ENCODE data around the gene ANO4. TPM values are rescaled to one million over a fixed set of nuclear protein-coding genes. Genes with fewer than 3 reads are reported as not detected.
"Not testable (repeated sequence)": the region's sequence is repeated elsewhere in the genome, so short reads cannot be mapped to it uniquely, and the experiment has no call there.

ANO4 gene
- total RNA-seq, 1 donor from 2014 or later: 0.13 TPM

- no peaks in the 10 kb centered on the region for H3K27me3 ChIP-seq (ENCODE audit: control insufficient read depth, insufficient read depth, low read length)
- DNase-seq (ENCODE audit: low read depth): no peak
- TF ChIP-seq, protein P1, sequence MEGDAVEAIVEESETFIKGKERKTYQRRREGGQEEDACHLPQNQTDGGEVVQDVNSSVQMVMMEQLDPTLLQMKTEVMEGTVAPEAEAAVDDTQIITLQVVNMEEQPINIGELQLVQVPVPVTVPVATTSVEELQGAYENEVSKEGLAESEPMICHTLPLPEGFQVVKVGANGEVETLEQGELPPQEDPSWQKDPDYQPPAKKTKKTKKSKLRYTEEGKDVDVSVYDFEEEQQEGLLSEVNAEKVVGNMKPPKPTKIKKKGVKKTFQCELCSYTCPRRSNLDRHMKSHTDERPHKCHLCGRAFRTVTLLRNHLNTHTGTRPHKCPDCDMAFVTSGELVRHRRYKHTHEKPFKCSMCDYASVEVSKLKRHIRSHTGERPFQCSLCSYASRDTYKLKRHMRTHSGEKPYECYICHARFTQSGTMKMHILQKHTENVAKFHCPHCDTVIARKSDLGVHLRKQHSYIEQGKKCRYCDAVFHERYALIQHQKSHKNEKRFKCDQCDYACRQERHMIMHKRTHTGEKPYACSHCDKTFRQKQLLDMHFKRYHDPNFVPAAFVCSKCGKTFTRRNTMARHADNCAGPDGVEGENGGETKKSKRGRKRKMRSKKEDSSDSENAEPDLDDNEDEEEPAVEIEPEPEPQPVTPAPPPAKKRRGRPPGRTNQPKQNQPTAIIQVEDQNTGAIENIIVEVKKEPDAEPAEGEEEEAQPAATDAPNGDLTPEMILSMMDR (IDR thresholded peaks at IDR 0.05; ENCODE audit: insufficient read depth, low read length, poor library complexity, severe bottlenecking): no peak
- H3K36me3 ChIP-seq (ENCODE audit: control insufficient read depth, insufficient read depth, low read length): no peaks in the 10 kb centered on the region
- H3K4me3 ChIP-seq (ENCODE audit: low read depth, low read length): no peak overlapping the region
Measured at GRCh38 chr12:101047652-101048051, 253.1 kb downstream of the ANO4 start.

DNA sequence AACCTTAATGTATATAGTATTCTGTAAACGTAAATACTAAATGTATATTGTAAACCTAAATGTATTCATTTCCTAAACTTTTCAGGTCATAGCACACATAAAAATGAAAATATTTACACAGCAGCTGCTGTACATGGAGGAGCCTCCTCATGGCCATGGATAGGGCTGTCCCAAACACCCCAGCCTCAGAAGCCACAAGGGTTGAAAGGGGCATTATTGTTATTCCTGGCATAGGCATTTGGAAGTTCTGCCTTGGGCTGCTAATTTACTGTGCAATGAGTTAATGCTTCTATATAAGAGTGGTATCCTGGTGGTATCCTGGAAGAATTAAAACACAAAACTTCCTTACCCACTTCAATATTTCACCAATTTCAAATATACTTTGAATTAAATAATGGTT lies 256.1 kb downstream of the ANO4 start:
- H3K4me3 ChIP-seq (ENCODE audit: low read depth, low read length): no peak overlapping the region
- no peaks in the 10 kb centered on the region for H3K36me3 ChIP-seq (ENCODE audit: control insufficient read depth, insufficient read depth, low read length)
- H3K27me3 ChIP-seq (ENCODE audit: control insufficient read depth, insufficient read depth, low read length): no peaks in the 10 kb centered on the region
- TF ChIP-seq, protein P1 (IDR thresholded peaks at IDR 0.05; ENCODE audit: insufficient read depth, low read length, poor library complexity, severe bottlenecking): no peak
- DNase-seq (ENCODE audit: low read depth): no peak

DNA sequence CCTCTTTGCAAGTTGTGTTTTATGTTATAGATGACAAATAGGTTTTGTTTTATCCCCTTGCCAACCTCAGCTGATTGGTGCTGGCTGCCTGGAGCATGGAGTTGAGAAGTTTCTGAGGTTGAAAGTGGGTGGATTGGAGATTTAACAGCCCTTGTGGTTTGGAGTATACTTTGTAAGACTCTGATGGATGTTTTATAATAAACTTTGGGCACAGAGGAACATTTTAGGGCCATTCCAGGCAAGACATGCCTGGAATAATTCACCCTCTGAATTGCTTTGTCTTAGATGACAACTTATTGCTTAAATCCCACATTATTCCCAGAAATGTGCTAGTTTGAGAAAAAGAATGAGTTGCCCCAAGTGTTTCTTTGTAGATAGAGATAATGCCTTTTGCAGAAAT lies 256.6 kb downstream of the ANO4 start:
- no peaks in the 10 kb centered on the region for H3K27me3 ChIP-seq (ENCODE audit: control insufficient read depth, insufficient read depth, low read length)
- H3K36me3 ChIP-seq (ENCODE audit: control insufficient read depth, insufficient read depth, low read length): no peaks in the 10 kb centered on the region
- TF ChIP-seq, protein P1 (IDR thresholded peaks at IDR 0.05; ENCODE audit: insufficient read depth, low read length, poor library complexity, severe bottlenecking): no peak
- no peak for DNase-seq (ENCODE audit: low read depth)
- H3K4me3 ChIP-seq (ENCODE audit: low read depth, low read length): no peak overlapping the region

DNA sequence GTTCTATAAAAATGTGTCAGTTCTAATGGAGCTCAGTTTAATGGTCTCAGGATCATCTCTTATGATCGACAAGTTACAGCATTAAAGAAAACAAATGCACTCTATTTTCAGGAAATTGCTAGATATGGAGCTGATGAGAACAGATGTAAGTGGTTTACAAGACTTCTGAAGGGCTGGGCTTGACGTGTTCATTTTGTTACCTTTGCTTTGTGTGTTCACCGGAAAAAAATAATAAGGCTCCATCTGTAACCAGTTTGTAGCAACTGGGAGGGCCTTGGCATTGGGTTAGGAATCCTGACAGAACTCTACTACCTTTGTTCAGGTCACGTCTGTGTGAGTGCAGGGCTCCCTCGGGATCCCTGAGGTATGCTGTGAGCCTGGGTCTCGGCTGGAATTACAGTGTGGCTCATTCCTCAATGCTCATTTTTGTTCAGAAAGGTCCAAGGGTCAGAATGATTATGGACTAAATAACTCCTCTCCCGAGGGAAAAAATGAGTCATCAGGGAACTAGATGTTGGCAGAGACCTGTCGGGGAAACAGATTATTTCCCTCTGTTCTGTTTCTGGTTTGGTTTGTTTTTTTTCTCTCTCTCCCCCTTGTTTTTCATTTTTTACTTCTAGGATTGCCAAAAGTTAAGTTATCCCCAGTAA lies 257.4 kb downstream of the ANO4 start:
- no peaks in the 10 kb centered on the region for H3K27me3 ChIP-seq (ENCODE audit: control insufficient read depth, insufficient read depth, low read length)
- TF ChIP-seq, protein P1 (IDR thresholded peaks at IDR 0.05; ENCODE audit: insufficient read depth, low read length, poor library complexity, severe bottlenecking): no peak
- no peak overlapping the region for H3K4me3 ChIP-seq (ENCODE audit: low read depth, low read length)
- H3K36me3 ChIP-seq (ENCODE audit: control insufficient read depth, insufficient read depth, low read length): no peaks in the 10 kb centered on the region
- no peak for DNase-seq (ENCODE audit: low read depth)

- TF ChIP-seq, protein P1 (IDR thresholded peaks at IDR 0.05; ENCODE audit: insufficient read depth, low read length, poor library complexity, severe bottlenecking): no peak
- no peaks in the 10 kb centered on the region for H3K36me3 ChIP-seq (ENCODE audit: control insufficient read depth, insufficient read depth, low read length)
- no peaks in the 10 kb centered on the region for H3K27me3 ChIP-seq (ENCODE audit: control insufficient read depth, insufficient read depth, low read length)
- no peak for DNase-seq (ENCODE audit: low read depth)
- H3K4me3 ChIP-seq (ENCODE audit: low read depth, low read length): no peak overlapping the region
Measured at GRCh38 chr12:101053203-101053602, 258.6 kb downstream of the ANO4 start.

GRCh38 chr12:101055940-101056339 lies 261.4 kb downstream of the ANO4 start:
- DNase-seq (ENCODE audit: low read depth): no peak
- TF ChIP-seq, protein P1 (IDR thresholded peaks at IDR 0.05; ENCODE audit: insufficient read depth, low read length, poor library complexity, severe bottlenecking): no peak
- Histone ChIP-seq H3K4me3 (ENCODE audit: low read depth, low read length) (no peak overlapping the region), H3K36me3 (ENCODE audit: control insufficient read depth, insufficient read depth, low read length) (no peaks in the 10 kb centered on the region), H3K27me3 (ENCODE audit: control insufficient read depth, insufficient read depth, low read length) (no peaks in the 10 kb centered on the region)

DNA sequence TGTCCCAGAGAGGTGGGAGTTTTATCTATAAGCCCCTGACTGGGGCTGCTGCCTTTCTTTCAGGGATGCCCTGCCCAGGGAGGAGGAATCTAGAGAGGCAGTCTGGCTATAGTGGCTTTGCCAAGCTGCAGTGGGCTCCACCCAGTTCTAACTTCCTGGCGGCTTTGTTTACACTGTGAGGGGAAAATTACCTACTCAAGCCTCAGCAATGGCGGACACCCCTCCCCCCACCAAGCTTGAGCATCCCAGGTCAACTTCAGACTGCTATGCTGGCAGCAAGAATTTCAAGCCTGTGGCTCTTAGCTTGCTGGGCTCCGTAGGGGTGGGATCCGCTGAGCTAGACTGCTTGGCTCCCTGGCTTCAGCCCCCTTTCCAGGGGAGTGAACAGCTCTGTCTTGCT lies 267.9 kb downstream of the ANO4 start:
- H3K27me3 ChIP-seq (ENCODE audit: control insufficient read depth, insufficient read depth, low read length); H3K4me3 ChIP-seq (ENCODE audit: low read depth, low read length); DNase-seq (ENCODE audit: low read depth); H3K36me3 ChIP-seq (ENCODE audit: control insufficient read depth, insufficient read depth, low read length): not testable (repeated sequence)
